HG03139 (cell line): ENCODE data around the gene RBM10.

Experiments
- ATAC-seq: cut with Tn5 transposase; IDR thresholded peaks from one replicate; pipeline ENCODE4 v1.9.1; 2021; ENCODE audit not compliant: unreplicated experiment

RBM10 gene

GRCh38 chrX:47217852-47218279, 72.8 kb downstream of the RBM10 start:
- ATAC-seq, result peak; percentile 83

- ATAC-seq, result peak; percentile 21
Observed at GRCh38 chrX:47218280-47218919, 73.4 kb downstream of the RBM10 start, which contains the start of gene CDK16. TSS of gene CDK16 (plus strand) at chrX:47218681. CDS start at chrX:47223558, 4,877 bp downstream.

- ATAC-seq, result no peak
Observed at GRCh38 chrX:47218920-47219815, 74.1 kb downstream of the RBM10 start.

GRCh38 chrX:47221756-47222155, 76.7 kb downstream of the RBM10 start:
- no peak for ATAC-seq

GRCh38 chrX:47222751-47223350, 77.8 kb downstream of the RBM10 start:
- no peak for ATAC-seq

- ATAC-seq, result no peak
Observed at GRCh38 chrX:47223476-47224250, 78.6 kb downstream of the RBM10 start.

- no peak for ATAC-seq
Observed at GRCh38 chrX:47224266-47224895, 79.4 kb downstream of the RBM10 start.

GRCh38 chrX:47224896-47225290, 79.9 kb downstream of the RBM10 start:
- ATAC-seq, result no peak

GRCh38 chrX:47226071-47226470, 81.0 kb downstream of the RBM10 start:
- no peak for ATAC-seq

- ATAC-seq, result no peak
Observed at GRCh38 chrX:47226531-47227333, 81.7 kb downstream of the RBM10 start.

- no peak for ATAC-seq
Observed at GRCh38 chrX:47227334-47227583, 82.2 kb downstream of the RBM10 start.

- no peak for ATAC-seq
Observed at GRCh38 chrX:47228550-47229270, 83.7 kb downstream of the RBM10 start.

- no peak for ATAC-seq
Observed at GRCh38 chrX:47229427-47229826, 84.4 kb downstream of the RBM10 start.

- ATAC-seq, result no peak
Observed at GRCh38 chrX:47230136-47230868, 85.3 kb downstream of the RBM10 start.

- no peak for ATAC-seq
Observed at GRCh38 chrX:47231167-47231566, 86.1 kb downstream of the RBM10 start.

GRCh38 chrX:47232197-47232802, 87.3 kb downstream of the RBM10 start:
- ATAC-seq, result no peak

GRCh38 chrX:47232803-47233332, 87.8 kb downstream of the RBM10 start, which contains the start of gene USP11:
TSS of gene USP11 (plus strand) at chrX:47233009. CDS start at chrX:47233044, 35 bp downstream.
- no peak for ATAC-seq
